HPDE6-E6E7 (cell line): ENCODE results near the gene PKHD1.

Experiments used
- DNase-seq: peaks from one replicate; pipeline ENCODE4 v3.0.0; 2011; ENCODE audit warnings: missing footprints; ENCODE audit errors: extremely low spot score

Gene PKHD1

DNA sequence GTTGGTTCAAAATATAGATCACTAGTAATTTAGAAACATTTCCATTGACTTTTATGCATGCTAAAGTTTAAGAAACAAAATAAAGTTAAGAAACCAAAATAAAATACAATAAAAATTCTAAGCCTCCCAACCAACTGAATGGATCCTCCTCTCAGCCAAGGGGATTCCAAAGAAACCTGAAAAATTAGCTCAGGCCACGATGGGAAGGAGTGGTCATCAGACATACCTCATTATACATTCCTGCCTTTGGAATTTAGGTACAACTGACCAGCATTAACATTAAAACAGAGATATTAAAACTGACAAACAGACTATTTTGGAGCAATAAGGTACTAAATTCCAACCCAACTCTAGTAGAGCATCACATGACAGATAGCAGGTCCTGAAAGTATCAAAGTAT lies 275.2 kb downstream of the PKHD1 start:
- no peak for DNase-seq

DNA sequence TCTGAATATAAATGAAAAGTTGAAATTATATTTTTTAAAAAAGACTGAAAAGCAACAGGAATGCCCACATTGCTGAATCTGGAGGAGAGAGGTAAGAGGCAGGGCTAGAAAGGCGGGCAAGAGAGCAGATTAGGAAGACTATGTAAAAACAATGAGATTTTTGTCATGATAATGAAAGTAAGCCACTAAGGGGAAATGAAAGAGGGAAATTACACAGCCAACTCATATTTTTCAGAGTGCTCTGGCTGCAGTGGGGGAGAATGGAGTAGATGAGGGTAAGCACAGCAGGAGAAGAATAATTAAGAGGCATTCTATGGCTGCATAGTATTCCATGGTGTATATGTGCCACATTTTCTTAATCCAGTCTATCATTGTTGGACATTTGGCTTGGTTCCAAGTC lies 281.9 kb downstream of the PKHD1 start:
- no peak for DNase-seq

DNA sequence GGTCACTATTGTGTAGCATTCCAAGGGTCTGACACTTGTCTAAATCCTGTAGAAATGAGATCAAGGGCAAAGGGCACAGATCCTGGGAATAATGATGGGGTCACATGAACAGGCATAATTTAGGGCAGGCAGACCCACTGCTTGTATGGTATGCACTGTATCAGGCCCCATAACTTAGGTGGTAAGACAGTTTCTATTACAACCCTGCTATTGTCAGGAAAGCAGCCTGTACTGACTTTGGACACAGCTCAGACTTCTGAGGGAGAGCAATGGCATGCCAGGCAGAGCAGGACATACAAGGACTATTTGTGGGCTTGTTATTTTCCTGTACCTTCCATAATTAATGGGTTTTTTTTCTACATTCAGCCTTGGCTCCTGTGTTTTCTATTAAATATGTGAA lies 286.8 kb downstream of the PKHD1 start:
- DNase-seq = no peak

DNA sequence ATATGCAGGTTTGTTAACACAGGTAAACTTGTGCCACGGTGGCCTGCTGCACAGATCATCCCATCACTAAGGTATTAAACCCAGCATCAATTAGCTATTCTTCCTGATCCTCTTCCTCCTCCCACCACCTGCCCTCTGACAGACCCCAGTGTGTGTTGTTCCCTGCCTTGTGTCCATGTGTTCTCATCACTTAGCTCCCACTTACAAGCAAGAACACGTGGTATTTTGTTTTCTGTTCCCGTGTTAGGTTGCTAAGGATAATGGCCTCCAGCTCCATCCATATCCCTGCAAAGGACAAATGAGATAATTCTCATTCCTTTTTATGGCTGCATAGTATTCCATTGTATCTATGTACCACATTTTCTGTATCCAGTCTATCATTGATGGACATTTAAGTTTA lies 294.0 kb downstream of the PKHD1 start:
- DNase-seq = no peak

DNA sequence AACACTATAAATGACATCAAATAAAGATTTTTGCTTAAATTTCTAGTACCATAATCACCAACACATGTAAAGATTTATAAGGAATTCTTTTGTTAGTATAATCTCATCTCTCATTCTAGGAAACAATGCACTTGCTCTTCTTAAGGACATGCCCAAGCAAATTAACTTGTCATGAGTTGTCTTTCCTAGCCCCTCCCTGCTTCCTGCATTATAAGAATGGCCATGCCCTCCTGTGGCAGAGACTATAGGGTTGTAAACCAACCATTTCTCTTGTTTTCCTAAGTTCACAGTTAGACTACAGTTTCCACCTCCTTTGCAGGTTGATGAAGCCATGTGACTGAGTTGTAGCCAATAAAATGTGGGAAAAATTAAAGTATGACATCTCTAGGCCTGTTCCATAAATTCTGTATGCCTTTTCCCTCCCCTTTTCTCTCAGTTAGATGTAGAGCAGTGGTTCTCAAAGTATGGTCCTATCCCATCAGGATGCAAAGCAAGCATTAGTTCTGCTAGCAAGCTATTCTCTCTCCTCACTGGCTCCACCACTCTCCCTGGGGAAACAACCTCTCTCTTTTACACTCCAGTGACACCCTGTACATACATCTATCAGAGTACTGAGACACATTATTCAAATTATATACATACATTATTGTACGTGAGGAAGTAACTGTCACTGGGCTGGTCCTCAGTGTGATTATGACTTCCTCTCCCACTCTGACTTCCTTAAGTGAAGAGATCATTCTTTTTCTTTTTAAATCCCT lies 295.0 kb downstream of the PKHD1 start:
- DNase-seq = no peak

DNA sequence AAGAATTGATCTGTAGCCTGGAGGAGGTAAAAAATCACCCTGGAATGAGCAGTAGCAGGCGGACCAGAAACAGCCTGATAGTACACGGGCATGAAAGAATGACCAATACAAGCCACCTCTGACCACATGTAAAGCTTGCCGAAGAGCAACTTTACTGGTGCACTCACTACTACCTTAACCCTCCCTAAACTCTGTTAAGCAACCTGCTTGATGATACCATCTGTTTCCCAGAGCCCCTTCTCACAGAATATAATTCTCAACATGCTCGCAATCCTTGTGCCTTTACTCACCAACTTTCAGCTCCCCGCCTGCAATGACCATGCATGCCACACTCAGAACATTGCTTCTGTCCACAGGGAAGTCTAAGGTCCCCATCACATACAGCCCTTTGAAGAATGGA lies 296.5 kb downstream of the PKHD1 start:
- no peak for DNase-seq

GRCh38 chr6:51788121-51788520 lies 299.3 kb downstream of the PKHD1 start:
- DNase-seq = no peak

DNA sequence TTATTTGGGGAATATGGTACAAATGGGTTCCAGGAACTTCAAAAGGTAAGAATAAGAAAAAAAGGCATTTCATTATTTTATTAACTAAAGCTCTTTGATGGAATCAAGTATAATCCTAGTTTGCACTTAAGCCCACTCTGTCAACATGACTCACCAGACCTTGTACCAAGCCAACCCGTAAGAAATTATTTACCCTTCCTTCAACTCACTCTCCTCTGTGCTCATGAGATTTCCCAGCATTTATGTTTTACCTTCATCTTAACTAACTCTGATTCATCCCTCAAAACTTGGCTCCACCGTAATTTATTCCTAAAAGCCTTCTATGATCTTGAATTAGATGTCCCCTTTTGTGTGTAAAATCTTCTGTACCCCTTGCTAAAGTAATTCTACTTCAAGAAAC lies 308.7 kb downstream of the PKHD1 start:
- no peak for DNase-seq

DNA sequence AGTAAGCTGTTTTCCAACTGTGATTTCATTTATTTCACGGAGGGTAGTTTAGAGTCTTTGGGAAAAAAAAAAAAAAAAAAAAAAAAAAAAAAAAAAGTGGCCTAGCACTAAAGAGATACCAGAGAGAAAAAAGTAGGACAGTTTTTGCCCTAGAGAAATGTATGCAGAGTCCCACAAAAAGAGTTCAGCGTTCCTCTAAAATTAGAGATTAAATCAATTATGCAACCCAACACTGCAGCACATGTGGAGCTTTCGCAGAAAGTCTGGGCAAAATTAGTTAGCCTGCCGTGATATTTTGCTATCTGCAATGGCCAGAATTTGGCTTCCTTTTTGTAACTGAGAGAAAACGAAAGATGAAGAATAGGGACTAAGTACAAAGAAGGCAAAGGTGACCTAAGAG lies 309.8 kb downstream of the PKHD1 start:
- DNase-seq = no peak

DNA sequence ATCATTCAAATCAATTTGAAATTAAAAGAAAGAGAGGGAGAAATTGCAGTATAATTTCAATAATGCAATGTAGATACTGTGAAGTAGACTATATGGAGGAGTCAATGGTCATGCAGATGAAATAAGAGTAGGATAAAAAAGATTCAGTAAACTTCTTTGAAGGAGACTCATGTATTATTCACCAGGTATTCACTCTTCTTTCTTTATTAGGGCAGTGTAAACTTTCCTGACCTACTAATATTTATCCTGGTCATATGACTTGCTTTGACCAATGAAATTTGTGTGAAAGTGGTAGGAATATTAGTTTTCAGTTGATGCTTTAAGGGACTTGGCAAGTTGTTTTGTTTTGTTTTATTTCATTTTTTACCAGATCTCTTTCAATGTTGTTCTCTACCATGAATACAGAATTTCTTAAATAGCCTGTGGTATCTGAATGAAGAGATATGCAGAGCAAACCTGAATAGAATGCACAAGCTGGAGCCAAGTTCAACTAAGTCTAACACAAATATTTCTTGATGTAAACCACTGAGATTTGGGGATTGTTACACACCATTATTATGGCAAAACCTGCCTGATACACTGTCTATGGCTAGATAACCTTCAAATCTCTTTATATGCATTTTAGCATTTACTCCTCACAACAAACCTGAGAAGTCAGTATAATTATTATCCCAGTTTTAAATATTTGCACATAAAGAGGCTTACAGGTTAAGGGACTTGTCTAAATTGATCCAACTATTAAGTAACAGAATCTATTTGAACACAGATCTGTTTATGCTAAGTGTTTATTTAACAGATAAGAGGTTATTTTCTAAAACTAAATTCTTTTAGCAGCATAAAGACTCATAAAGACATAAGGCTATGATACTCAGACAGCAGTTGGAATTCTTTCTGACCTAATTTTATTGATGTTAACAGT lies 311.2 kb downstream of the PKHD1 start:
- DNase-seq = no peak

- DNase-seq = no peak
Measured at GRCh38 chr6:51768087-51768486, 319.3 kb downstream of the PKHD1 start.

- DNase-seq = no peak
Measured at GRCh38 chr6:51765230-51765629, 322.2 kb downstream of the PKHD1 start.

GRCh38 chr6:51753635-51754034 lies 333.8 kb downstream of the PKHD1 start:
- no peak for DNase-seq

DNA sequence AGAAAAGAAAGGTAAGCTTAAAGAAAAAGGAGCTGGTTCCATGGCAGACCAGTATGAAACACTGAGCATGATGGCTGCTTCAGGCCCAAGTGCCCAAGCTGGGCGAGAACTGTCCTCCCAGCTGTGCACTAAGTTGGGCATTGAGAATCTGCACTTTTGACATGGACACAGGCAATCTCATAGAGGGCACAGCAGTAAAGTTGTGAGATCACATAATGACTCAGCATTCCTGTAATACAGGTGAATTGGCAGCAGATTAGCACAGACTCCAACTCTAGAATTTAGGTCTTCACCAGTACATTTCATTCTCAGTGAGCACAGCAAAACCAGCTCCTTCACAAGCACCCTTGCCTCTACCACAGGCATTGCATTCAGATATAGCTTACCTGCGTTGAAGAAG lies 343.4 kb downstream of the PKHD1 start:
- DNase-seq = no peak

GRCh38 chr6:51740658-51741057 lies 346.8 kb downstream of the PKHD1 start:
- DNase-seq = no peak

- DNase-seq = no peak
Measured at GRCh38 chr6:51738614-51739013, 348.8 kb downstream of the PKHD1 start.

GRCh38 chr6:51737580-51738360 lies 349.6 kb downstream of the PKHD1 start:
- DNase-seq = no peak

DNA sequence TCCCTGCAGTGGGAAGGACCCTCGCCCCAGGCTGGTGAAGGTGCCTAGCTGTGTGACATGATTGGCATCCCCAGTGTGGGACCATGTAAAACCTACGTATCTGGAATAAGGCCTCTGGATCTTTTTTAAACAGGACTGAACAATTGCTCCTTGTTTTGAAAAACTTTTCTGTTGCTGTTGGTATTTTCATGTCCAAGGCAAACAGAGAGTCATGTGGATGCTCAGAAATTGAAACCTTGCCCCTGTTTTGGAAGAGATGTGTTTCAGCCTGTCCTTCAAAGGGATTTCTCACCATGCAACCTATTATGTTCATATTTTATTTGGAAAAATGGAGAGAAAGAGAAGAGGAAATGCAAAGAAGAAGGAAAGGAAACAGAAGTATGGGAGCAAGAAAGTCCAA lies 362.3 kb downstream of the PKHD1 start:
- no peak for DNase-seq

DNA sequence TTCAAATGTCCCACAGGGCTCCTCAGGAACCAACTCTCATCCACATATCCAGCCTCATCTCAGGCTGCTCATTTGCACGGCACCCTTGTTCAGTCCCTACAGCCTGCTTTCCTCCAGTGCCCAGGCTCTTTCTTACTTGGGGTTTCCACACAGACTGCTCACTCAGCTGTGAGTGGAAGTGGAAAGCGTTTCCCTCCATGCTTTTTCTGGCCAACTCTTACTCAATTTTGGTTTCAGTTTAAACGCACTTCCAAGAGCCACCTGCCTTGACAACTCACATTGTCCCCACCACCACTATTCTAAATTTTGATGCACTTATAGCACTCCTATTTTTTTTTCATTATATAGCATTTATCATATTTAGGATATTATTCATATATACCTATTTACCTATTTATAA lies 367.1 kb downstream of the PKHD1 start:
- DNase-seq = no peak

GRCh38 chr6:51719297-51719696 lies 368.1 kb downstream of the PKHD1 start:
- DNase-seq = no peak

GRCh38 chr6:51718533-51718932 lies 368.9 kb downstream of the PKHD1 start:
- no peak for DNase-seq

- no peak for DNase-seq
Measured at GRCh38 chr6:51717477-51717876, 369.9 kb downstream of the PKHD1 start.
